ENCODE data around the gene MPRIP. TPM values are rescaled to one million over a fixed set of nuclear protein-coding genes. Genes with fewer than 3 reads are reported as not detected.
A peak's percentile ranks its signal among the peaks of the same experiment; 100 is the strongest.

Gene MPRIP
- total RNA-seq, 1 donor from 2014 or later = 350 TPM

- intact Hi-C loops (cut with micrococcal nuclease) = no loop called here
- H3K27me3 ChIP-seq (ENCODE audit: low read depth) = no peaks in the 10 kb centered on the region
- H3K4me3 ChIP-seq = no peak overlapping the region
- H3K27ac ChIP-seq (replicated peaks) = peak overlapping the region; percentile 14
- TF ChIP-seq, protein P1, sequence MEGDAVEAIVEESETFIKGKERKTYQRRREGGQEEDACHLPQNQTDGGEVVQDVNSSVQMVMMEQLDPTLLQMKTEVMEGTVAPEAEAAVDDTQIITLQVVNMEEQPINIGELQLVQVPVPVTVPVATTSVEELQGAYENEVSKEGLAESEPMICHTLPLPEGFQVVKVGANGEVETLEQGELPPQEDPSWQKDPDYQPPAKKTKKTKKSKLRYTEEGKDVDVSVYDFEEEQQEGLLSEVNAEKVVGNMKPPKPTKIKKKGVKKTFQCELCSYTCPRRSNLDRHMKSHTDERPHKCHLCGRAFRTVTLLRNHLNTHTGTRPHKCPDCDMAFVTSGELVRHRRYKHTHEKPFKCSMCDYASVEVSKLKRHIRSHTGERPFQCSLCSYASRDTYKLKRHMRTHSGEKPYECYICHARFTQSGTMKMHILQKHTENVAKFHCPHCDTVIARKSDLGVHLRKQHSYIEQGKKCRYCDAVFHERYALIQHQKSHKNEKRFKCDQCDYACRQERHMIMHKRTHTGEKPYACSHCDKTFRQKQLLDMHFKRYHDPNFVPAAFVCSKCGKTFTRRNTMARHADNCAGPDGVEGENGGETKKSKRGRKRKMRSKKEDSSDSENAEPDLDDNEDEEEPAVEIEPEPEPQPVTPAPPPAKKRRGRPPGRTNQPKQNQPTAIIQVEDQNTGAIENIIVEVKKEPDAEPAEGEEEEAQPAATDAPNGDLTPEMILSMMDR (IDR thresholded peaks at IDR 0.05; ENCODE audit: borderline replicate concordance) = no peak
- peaks cover 45% of the 10 kb centered on the region for H3K4me1 ChIP-seq
- no peak for DNase-seq
- H3K9me3 ChIP-seq (replicated peaks) = no peaks in the 10 kb centered on the region
- H3K36me3 ChIP-seq = peaks cover 82% of the 10 kb centered on the region
Observed at GRCh38 chr17:17149520-17150447, 107.5 kb downstream of the MPRIP start.

DNA sequence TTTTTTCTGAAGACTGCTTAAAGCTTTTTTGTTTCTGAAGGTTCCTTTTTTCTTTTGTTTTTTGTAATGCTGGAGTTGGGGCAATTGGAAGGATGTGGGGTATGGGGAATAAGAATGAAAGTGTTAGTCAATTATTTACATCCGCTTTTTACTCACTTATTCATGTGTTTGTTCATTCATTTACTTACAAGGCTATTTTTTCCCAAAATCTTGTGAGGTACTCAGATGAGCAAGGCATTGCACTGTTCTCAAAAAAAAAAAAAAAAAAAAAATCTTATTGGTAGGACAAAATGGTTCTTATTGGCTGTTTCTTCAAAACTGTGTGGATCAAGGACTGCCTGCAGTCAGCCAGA, 108.2 kb downstream of the MPRIP start:
- Histone ChIP-seq H3K36me3 (peaks cover 84% of the 10 kb centered on the region), H3K4me1 (peaks cover 40% of the 10 kb centered on the region), H3K9me3 (replicated peaks) (no peaks in the 10 kb centered on the region), H3K27ac (replicated peaks) (peak overlapping the region; percentile 86), H3K27me3 (ENCODE audit: low read depth) (no peaks in the 10 kb centered on the region), H3K4me3 (no peak overlapping the region)
- no peak for DNase-seq
- intact Hi-C loops (cut with micrococcal nuclease) = no loop called here
- TF ChIP-seq, protein P1 (IDR thresholded peaks at IDR 0.05; ENCODE audit: borderline replicate concordance) = no peak

GRCh38 chr17:17151055-17151454, 108.8 kb downstream of the MPRIP start:
- Histone ChIP-seq H3K4me1 (peaks cover 40% of the 10 kb centered on the region), H3K27ac (replicated peaks) (peak overlapping the region; percentile 86), H3K27me3 (ENCODE audit: low read depth) (no peaks in the 10 kb centered on the region), H3K4me3 (no peak overlapping the region), H3K9me3 (replicated peaks) (no peaks in the 10 kb centered on the region), H3K36me3 (peaks cover 84% of the 10 kb centered on the region)
- TF ChIP-seq, protein P1 (IDR thresholded peaks at IDR 0.05; ENCODE audit: borderline replicate concordance) = no peak
- DNase-seq = no peak
- intact Hi-C loops (cut with micrococcal nuclease) = no loop called here

DNA sequence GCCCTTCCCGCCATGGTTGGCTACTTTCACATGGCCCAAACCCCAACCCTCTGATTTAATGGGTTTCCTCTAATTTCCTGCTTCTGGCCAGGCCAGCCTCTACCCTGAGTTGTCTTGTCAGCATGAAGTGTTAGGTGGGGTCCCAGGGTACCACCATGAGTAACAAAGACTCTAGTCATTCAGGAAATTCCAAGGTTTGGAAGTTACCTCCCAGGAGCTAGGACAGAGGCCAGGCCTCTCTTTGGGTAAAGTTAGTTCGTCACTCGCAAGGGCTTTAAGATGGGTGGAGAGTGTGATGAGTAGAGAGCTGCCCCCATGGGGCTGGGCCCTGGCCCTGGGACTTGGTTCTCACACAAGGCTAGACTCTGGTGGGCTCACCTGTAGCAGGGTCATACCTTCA, 109.3 kb downstream of the MPRIP start:
- H3K4me3 ChIP-seq = no peak overlapping the region
- DNase-seq = no peak
- H3K36me3 ChIP-seq = peaks cover 84% of the 10 kb centered on the region
- peak overlapping the region; percentile 86 for H3K27ac ChIP-seq (replicated peaks)
- no peaks in the 10 kb centered on the region for H3K9me3 ChIP-seq (replicated peaks)
- peaks cover 40% of the 10 kb centered on the region for H3K4me1 ChIP-seq
- intact Hi-C loops (cut with micrococcal nuclease) = no loop called here
- TF ChIP-seq, protein P1 (IDR thresholded peaks at IDR 0.05; ENCODE audit: borderline replicate concordance) = no peak
- no peaks in the 10 kb centered on the region for H3K27me3 ChIP-seq (ENCODE audit: low read depth)

DNA sequence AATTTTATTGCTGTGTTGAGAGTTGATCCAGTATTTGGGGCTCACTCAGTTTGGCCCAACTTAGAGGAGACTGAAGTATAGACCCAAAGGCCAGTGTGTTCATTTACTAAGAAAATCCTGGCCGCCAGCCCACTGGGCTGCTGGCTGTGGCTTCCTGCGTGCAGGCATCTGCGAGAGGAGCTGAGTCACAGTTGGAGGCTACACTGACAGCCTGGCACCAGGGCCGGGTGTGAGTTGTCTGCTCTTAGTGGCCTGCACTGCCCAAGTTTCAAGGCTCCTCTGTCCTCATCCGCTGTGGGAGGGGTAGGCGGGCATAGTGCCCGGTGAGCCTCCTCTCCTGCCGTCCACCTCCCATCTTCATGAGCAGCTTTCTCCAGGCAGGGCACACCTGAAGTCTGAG, 109.7 kb downstream of the MPRIP start:
- H3K27ac ChIP-seq (replicated peaks) = peak overlapping the region; percentile 86
- no peak overlapping the region for H3K4me3 ChIP-seq
- TF ChIP-seq, protein P1 (IDR thresholded peaks at IDR 0.05; ENCODE audit: borderline replicate concordance) = no peak
- no peaks in the 10 kb centered on the region for H3K9me3 ChIP-seq (replicated peaks)
- no peaks in the 10 kb centered on the region for H3K27me3 ChIP-seq (ENCODE audit: low read depth)
- H3K36me3 ChIP-seq = peaks cover 84% of the 10 kb centered on the region
- peak; percentile 88 for DNase-seq
- intact Hi-C loops (cut with micrococcal nuclease) = no loop called here
- H3K4me1 ChIP-seq = peaks cover 43% of the 10 kb centered on the region
